T-helper 17 cell (primary cell): ENCODE data around the gene ARHGEF26. TPM values are rescaled to one million over a fixed set of nuclear protein-coding genes. Genes with fewer than 3 reads are reported as not detected.

Source experiments
- ATAC-seq: fragments of 150-1000 bp; cut with Tn5 transposase; 2 replicates; pipeline ENCODE4 v1.10.0; 2021; ENCODE audit warnings: mild to moderate bottlenecking, moderate library complexity
- DNase-seq, 3 donors: peaks; one replicate each; pipeline versions ENCODE4 v3.0.0 to v3.0.0-alpha.2; 2020 to 2021
- H3K9me3 ChIP-seq: one replicate; pipeline ENCODE4 v1.7.0; 2013; ENCODE audit warnings: low read length, mild to moderate bottlenecking; ENCODE audit not compliant: control insufficient read depth, poor library complexity, severe bottlenecking
- H3K27ac Mint-ChIP-seq: one replicate; pipeline ENCODE4 v1.8.0; 2022; ENCODE audit warnings: mild to moderate bottlenecking, moderate library complexity, mixed read lengths
- H3K27me3 Mint-ChIP-seq: one replicate; pipeline ENCODE4 v1.8.0; 2022; ENCODE audit warnings: mixed read lengths
- H3K36me3 Mint-ChIP-seq: one replicate; pipeline ENCODE4 v1.8.0; 2022; ENCODE audit warnings: low read depth, mixed read lengths
- H3K4me1 Mint-ChIP-seq: one replicate; pipeline ENCODE4 v1.8.0; 2022; ENCODE audit warnings: mild to moderate bottlenecking, mixed read lengths
- H3K4me3 Mint-ChIP-seq: one replicate; pipeline ENCODE4 v1.8.0; 2022; ENCODE audit warnings: mild to moderate bottlenecking, moderate library complexity, mixed read lengths
- total RNA-seq, 4 donors: library from RNA in 2 of 4; stranded (reverse) in 2 of 4; gene quantifications; one replicate each; pipeline ENCODE4 v1.2.3 and lab custom pipeline; 2022 to 2026

The ARHGEF26 gene
- total RNA-seq, 2 donors from 2014 or later = not detected

GRCh38 chr3:154280161-154280560 is 159.0 kb downstream of the ARHGEF26 start:
- no peaks in the 10 kb centered on the region for H3K9me3 ChIP-seq
- ATAC-seq (no peak), DNase-seq (no peak)
- Mint-ChIP-seq H3K36me3 (peaks cover 19% of the 10 kb centered on the region), H3K4me1 (peaks cover 12% of the 10 kb centered on the region), H3K27ac (no peak overlapping the region), H3K27me3 (no peaks in the 10 kb centered on the region), H3K4me3 (no peak overlapping the region)

- ATAC-seq = no peak
- peaks cover 12% of the 10 kb centered on the region for H3K4me1 Mint-ChIP-seq
- no peak for DNase-seq
- H3K27me3 Mint-ChIP-seq = no peaks in the 10 kb centered on the region
- peaks cover 16% of the 10 kb centered on the region for H3K36me3 Mint-ChIP-seq
- H3K4me3 Mint-ChIP-seq = no peak overlapping the region
- no peaks in the 10 kb centered on the region for H3K9me3 ChIP-seq
- H3K27ac Mint-ChIP-seq = peak overlapping the region; percentile 47
Measured at GRCh38 chr3:154285221-154285620, 164.0 kb downstream of the ARHGEF26 start.

- Mint-ChIP-seq H3K4me3 (no peak overlapping the region), H3K27ac (no peak overlapping the region), H3K27me3 (no peaks in the 10 kb centered on the region), H3K36me3 (peaks cover 6% of the 10 kb centered on the region), H3K4me1 (peaks cover 2% of the 10 kb centered on the region)
- DNase-seq (no peak), ATAC-seq (no peak)
- no peaks in the 10 kb centered on the region for H3K9me3 ChIP-seq
Measured at GRCh38 chr3:154290187-154290586, 169.0 kb downstream of the ARHGEF26 start.

GRCh38 chr3:154294016-154294415 is 172.8 kb downstream of the ARHGEF26 start:
- ATAC-seq (no peak), DNase-seq (no peak)
- H3K9me3 ChIP-seq = no peaks in the 10 kb centered on the region
- H3K27ac Mint-ChIP-seq = no peak overlapping the region
- no peak overlapping the region for H3K4me3 Mint-ChIP-seq
- peaks cover 2% of the 10 kb centered on the region for H3K4me1 Mint-ChIP-seq
- no peaks in the 10 kb centered on the region for H3K27me3 Mint-ChIP-seq
- H3K36me3 Mint-ChIP-seq = peaks cover 7% of the 10 kb centered on the region

GRCh38 chr3:154301561-154301960 is 180.4 kb downstream of the ARHGEF26 start:
- no peak for ATAC-seq
- no peak for DNase-seq
- peaks cover 8% of the 10 kb centered on the region for H3K4me1 Mint-ChIP-seq
- H3K27me3 Mint-ChIP-seq = no peaks in the 10 kb centered on the region
- H3K27ac Mint-ChIP-seq = no peak overlapping the region
- no peaks in the 10 kb centered on the region for H3K9me3 ChIP-seq
- H3K4me3 Mint-ChIP-seq = no peak overlapping the region
- H3K36me3 Mint-ChIP-seq = peaks cover 8% of the 10 kb centered on the region

- Mint-ChIP-seq H3K27ac (peak overlapping the region; percentile 6), H3K36me3 (peaks cover 15% of the 10 kb centered on the region), H3K4me3 (no peak overlapping the region), H3K4me1 (peaks cover 19% of the 10 kb centered on the region), H3K27me3 (no peaks in the 10 kb centered on the region)
- ATAC-seq (no peak), DNase-seq (no peak)
- no peaks in the 10 kb centered on the region for H3K9me3 ChIP-seq
Measured at GRCh38 chr3:154304116-154304786, 183.1 kb downstream of the ARHGEF26 start.

- peaks cover 19% of the 10 kb centered on the region for H3K4me1 Mint-ChIP-seq
- ATAC-seq (no peak), DNase-seq (no peak)
- H3K9me3 ChIP-seq = no peaks in the 10 kb centered on the region
- H3K27ac Mint-ChIP-seq = no peak overlapping the region
- H3K4me3 Mint-ChIP-seq = no peak overlapping the region
- H3K27me3 Mint-ChIP-seq = no peaks in the 10 kb centered on the region
- peaks cover 15% of the 10 kb centered on the region for H3K36me3 Mint-ChIP-seq
Measured at GRCh38 chr3:154304936-154305335, 183.7 kb downstream of the ARHGEF26 start.

GRCh38 chr3:154307363-154307762 is 186.2 kb downstream of the ARHGEF26 start:
- Mint-ChIP-seq H3K4me3 (no peak overlapping the region), H3K36me3 (peaks cover 11% of the 10 kb centered on the region), H3K27ac (no peak overlapping the region), H3K27me3 (no peaks in the 10 kb centered on the region), H3K4me1 (peaks cover 18% of the 10 kb centered on the region)
- no peaks in the 10 kb centered on the region for H3K9me3 ChIP-seq
- ATAC-seq = no peak
- DNase-seq = no peak

Other genes starting within 250 kb of the ARHGEF26 start
- gene DHX36, start 203.1 kb downstream of the ARHGEF26 start, total RNA-seq = 100 to 1,000 TPM in 1 of 2 donors, 10 to 100 TPM in 1; 97.7 to 100 TPM